Measurements from ENCODE around the gene BMP8B. TPM values are rescaled to one million over a fixed set of nuclear protein-coding genes. Genes with fewer than 3 reads are reported as not detected.
"Not testable (repeated sequence)": the region's sequence is repeated elsewhere in the genome, so short reads cannot be mapped to it uniquely, and the experiment has no call there.

Gene BMP8B
- total RNA-seq, 1 experiment from 2014 or later: not detected

DNA sequence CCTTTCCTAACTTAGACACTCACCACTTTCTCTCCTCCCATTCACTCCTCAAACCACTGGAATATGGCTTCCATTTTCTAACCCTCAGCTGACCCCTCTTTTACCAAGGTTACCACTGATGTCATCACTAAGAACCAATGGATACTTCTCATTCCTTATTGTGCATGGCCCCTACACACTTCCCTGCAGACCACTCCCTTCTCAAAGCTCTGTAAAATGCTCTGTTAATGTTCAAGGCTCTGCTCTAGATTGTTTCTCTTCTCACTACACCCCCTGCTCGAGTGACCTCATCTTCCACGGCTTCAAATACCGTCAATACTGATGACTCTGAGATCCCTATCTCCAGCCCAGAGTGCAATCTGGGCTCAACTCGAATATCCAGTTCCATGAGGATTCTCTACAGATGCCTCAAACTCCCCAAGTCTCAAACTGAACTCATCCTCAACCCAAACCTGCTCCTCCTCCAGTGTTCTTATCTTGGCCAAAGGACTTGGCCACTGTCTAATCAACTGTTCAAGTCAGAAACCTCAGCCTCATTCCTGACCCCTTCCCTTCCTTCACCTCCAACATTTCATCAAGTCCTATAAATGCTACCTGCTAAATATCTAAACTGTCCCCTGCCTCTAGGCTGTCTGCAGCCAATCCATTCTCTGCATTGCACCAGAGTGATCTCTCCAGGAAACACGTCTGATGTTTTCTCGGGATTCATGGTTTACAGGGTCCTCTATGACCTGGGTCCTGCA is 41.3 kb upstream of the BMP8B start:
- Histone ChIP-seq H3K4me2 (ENCODE audit: low read depth, low read length, poor library complexity, severe bottlenecking) (no peak overlapping the region), H3K27ac (ENCODE audit: low read length) (no peak overlapping the region)

DNA sequence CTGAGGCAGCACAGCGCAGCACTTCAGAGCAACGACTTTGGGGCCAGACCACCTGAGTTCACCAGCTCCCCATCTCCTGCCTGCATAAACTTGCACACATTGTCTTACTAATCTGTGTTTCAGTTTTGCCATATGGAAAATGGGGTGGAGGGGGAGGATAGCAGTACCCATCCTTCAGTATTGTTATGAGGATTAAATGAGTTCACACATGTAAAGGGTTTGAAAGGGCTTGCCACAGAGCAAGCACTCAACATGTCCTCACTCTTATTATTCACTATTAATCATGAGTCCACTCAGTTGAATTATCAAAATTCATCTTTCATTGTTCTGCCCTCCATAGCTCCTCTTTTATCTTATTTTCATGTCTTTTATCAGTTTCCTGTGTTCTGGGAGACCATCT is 40.1 kb upstream of the BMP8B start:
- no peak overlapping the region for H3K9ac ChIP-seq (ENCODE audit: low read length)

More for the DNA sequence above, 41.3 kb upstream of the BMP8B start:
- H3K9me3 ChIP-seq (ENCODE audit: low read length): no peaks in the 10 kb centered on the region
- no peaks in the 10 kb centered on the region for H4K20me1 ChIP-seq (ENCODE audit: insufficient read depth, low read depth, low read length)
- H3K79me2 ChIP-seq (ENCODE audit: low read length): no peaks in the 10 kb centered on the region
- no peaks in the 10 kb centered on the region for H3K36me3 ChIP-seq (ENCODE audit: insufficient read depth, low read length)
- no peak overlapping the region for H3K4me3 ChIP-seq (ENCODE audit: low read length)
- H3K9ac ChIP-seq (ENCODE audit: low read length): no peak overlapping the region
- H3K4me1 ChIP-seq (ENCODE audit: low read length): no peaks in the 10 kb centered on the region
- no peak for DNase-seq
- no peaks in the 10 kb centered on the region for H3K9me2 ChIP-seq (replicated peaks; ENCODE audit: insufficient read depth, low read length)
- H2AFZ ChIP-seq (ENCODE audit: low read length): no peak overlapping the region
- no peaks in the 10 kb centered on the region for H3K27me3 ChIP-seq (ENCODE audit: low read length)

DNA sequence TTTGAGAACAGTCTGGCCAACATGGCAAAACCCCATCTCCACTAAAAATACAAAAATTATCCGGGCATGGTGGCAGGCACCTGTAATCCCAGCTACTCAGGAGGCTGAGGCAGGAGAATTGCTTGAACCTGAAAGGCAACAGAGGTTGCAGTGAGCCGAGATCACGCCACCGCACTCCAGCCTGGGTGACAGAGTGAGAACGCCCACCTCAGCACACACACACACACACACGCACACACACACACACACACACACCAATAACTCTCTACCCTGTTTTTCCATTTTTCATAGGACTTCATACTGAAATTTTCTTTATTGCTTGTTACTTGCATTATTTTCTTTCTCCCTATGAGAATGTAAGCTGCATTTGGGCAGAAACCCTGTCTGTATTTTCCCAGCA is 39.6 kb upstream of the BMP8B start:
- not testable (repeated sequence) for H3K79me2 ChIP-seq (ENCODE audit: low read length); H3K4me1 ChIP-seq (ENCODE audit: low read length); H3K9me3 ChIP-seq (ENCODE audit: low read length); H2AFZ ChIP-seq (ENCODE audit: low read length); H3K36me3 ChIP-seq (ENCODE audit: insufficient read depth, low read length); H4K20me1 ChIP-seq (ENCODE audit: insufficient read depth, low read depth, low read length); H3K27ac ChIP-seq (ENCODE audit: low read length); H3K4me3 ChIP-seq (ENCODE audit: low read length); H3K4me2 ChIP-seq (ENCODE audit: low read depth, low read length, poor library complexity, severe bottlenecking); H3K9ac ChIP-seq (ENCODE audit: low read length); DNase-seq; H3K9me2 ChIP-seq (replicated peaks; ENCODE audit: insufficient read depth, low read length); H3K27me3 ChIP-seq (ENCODE audit: low read length)

More for the DNA sequence above, 40.1 kb upstream of the BMP8B start:
- H3K4me1 ChIP-seq (ENCODE audit: low read length): no peaks in the 10 kb centered on the region
- no peaks in the 10 kb centered on the region for H4K20me1 ChIP-seq (ENCODE audit: insufficient read depth, low read depth, low read length)
- H2AFZ ChIP-seq (ENCODE audit: low read length): no peak overlapping the region
- DNase-seq: no peak
- H3K36me3 ChIP-seq (ENCODE audit: insufficient read depth, low read length): no peaks in the 10 kb centered on the region
- H3K9me3 ChIP-seq (ENCODE audit: low read length): no peaks in the 10 kb centered on the region
- no peak overlapping the region for H3K27ac ChIP-seq (ENCODE audit: low read length)
- no peak overlapping the region for H3K4me3 ChIP-seq (ENCODE audit: low read length)
- H3K79me2 ChIP-seq (ENCODE audit: low read length): no peaks in the 10 kb centered on the region
- H3K9me2 ChIP-seq (replicated peaks; ENCODE audit: insufficient read depth, low read length): no peaks in the 10 kb centered on the region
- H3K27me3 ChIP-seq (ENCODE audit: low read length): no peaks in the 10 kb centered on the region
- H3K4me2 ChIP-seq (ENCODE audit: low read depth, low read length, poor library complexity, severe bottlenecking): no peak overlapping the region

DNA sequence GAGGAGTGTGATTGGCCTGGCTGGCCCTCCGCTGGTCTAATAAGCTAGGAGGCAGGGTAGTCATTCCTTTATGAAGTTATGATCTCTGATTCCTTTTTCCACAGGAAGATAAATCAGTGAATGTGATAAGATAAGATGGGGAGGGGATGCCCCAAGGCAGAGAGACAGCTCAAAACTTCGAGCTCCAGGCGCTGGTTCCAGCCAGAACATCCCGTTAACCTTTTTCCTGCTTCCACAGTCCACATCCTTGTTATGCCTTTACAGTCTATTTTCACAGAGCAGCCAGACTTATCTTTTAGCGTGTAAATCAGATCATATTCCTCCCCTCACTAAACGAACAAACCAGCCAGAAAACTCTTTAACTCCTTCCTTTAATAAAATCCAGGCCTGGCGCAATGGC is 38.5 kb upstream of the BMP8B start:
- Histone ChIP-seq H3K4me1 (ENCODE audit: low read length) (no peaks in the 10 kb centered on the region), H3K27me3 (ENCODE audit: low read length) (no peaks in the 10 kb centered on the region), H3K27ac (ENCODE audit: low read length) (no peak overlapping the region), H2AFZ (ENCODE audit: low read length) (no peak overlapping the region), H4K20me1 (ENCODE audit: insufficient read depth, low read depth, low read length) (no peaks in the 10 kb centered on the region), H3K4me2 (ENCODE audit: low read depth, low read length, poor library complexity, severe bottlenecking) (no peak overlapping the region), H3K36me3 (ENCODE audit: insufficient read depth, low read length) (no peaks in the 10 kb centered on the region), H3K9me3 (ENCODE audit: low read length) (no peaks in the 10 kb centered on the region), H3K79me2 (ENCODE audit: low read length) (no peaks in the 10 kb centered on the region), H3K9ac (ENCODE audit: low read length) (no peak overlapping the region), H3K4me3 (ENCODE audit: low read length) (no peak overlapping the region), H3K9me2 (replicated peaks; ENCODE audit: insufficient read depth, low read length) (no peaks in the 10 kb centered on the region)
- no peak for DNase-seq

DNA sequence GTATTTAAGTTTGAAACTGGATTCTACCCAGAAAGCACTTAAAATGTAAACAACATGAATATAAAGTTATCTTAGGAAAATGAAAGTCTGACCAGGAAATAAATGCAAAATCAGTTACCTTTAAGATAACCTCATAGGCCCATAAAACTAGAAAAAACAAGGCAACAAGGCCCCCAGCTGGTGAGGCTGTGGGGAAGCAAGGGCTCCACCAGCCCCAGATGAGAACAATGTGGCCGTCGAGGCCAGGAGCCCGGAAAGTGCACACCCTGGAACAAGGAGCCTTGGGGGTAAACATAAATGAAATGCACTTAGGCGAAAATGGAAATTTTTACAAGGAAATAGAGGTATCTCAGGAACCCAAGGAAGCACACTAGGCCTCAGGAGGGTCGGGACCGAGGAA is 37.9 kb upstream of the BMP8B start:
- H3K4me1 ChIP-seq (ENCODE audit: low read length): no peaks in the 10 kb centered on the region
- no peak overlapping the region for H3K4me2 ChIP-seq (ENCODE audit: low read depth, low read length, poor library complexity, severe bottlenecking)
- H3K9ac ChIP-seq (ENCODE audit: low read length): no peak overlapping the region
- H3K27ac ChIP-seq (ENCODE audit: low read length): no peak overlapping the region
- H2AFZ ChIP-seq (ENCODE audit: low read length): no peak overlapping the region
- H3K27me3 ChIP-seq (ENCODE audit: low read length): no peaks in the 10 kb centered on the region
- DNase-seq: no peak
- H3K9me3 ChIP-seq (ENCODE audit: low read length): no peaks in the 10 kb centered on the region
- H4K20me1 ChIP-seq (ENCODE audit: insufficient read depth, low read depth, low read length): no peaks in the 10 kb centered on the region
- no peaks in the 10 kb centered on the region for H3K9me2 ChIP-seq (replicated peaks; ENCODE audit: insufficient read depth, low read length)
- no peaks in the 10 kb centered on the region for H3K36me3 ChIP-seq (ENCODE audit: insufficient read depth, low read length)
- no peak overlapping the region for H3K4me3 ChIP-seq (ENCODE audit: low read length)
- no peaks in the 10 kb centered on the region for H3K79me2 ChIP-seq (ENCODE audit: low read length)

DNA sequence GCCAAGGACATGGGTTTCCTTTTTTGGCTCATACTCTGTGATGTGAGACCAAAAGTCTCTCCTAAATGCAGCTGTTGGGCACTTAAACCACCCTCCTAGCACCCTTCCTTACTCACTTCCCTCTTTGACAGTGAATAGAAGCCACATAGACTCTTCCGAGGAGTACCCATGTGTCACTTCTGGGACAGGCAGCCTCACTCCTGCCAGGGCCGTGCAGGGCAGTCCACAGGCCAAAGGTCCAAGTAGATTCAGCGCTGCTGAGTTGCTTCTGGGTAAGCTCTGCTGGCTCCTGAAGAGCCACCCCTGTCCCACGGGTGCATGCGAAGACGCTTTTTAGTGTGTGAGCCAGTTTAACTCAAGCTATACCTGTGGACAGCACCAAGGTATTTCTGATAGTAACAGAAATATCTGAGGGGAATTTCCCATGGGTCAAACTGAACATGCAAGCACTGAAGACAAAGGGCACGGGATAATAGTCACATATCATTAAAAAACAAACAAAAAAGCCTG is 36.8 kb upstream of the BMP8B start:
- DNase-seq: no peak
- Histone ChIP-seq H3K27ac (ENCODE audit: low read length) (no peak overlapping the region), H3K4me2 (ENCODE audit: low read depth, low read length, poor library complexity, severe bottlenecking) (no peak overlapping the region), H3K36me3 (ENCODE audit: insufficient read depth, low read length) (no peaks in the 10 kb centered on the region), H2AFZ (ENCODE audit: low read length) (no peak overlapping the region), H3K4me3 (ENCODE audit: low read length) (no peak overlapping the region), H3K9me2 (replicated peaks; ENCODE audit: insufficient read depth, low read length) (no peaks in the 10 kb centered on the region), H3K27me3 (ENCODE audit: low read length) (no peaks in the 10 kb centered on the region), H4K20me1 (ENCODE audit: insufficient read depth, low read depth, low read length) (no peaks in the 10 kb centered on the region), H3K4me1 (ENCODE audit: low read length) (no peaks in the 10 kb centered on the region), H3K9ac (ENCODE audit: low read length) (no peak overlapping the region), H3K9me3 (ENCODE audit: low read length) (no peaks in the 10 kb centered on the region), H3K79me2 (ENCODE audit: low read length) (no peaks in the 10 kb centered on the region)

DNA sequence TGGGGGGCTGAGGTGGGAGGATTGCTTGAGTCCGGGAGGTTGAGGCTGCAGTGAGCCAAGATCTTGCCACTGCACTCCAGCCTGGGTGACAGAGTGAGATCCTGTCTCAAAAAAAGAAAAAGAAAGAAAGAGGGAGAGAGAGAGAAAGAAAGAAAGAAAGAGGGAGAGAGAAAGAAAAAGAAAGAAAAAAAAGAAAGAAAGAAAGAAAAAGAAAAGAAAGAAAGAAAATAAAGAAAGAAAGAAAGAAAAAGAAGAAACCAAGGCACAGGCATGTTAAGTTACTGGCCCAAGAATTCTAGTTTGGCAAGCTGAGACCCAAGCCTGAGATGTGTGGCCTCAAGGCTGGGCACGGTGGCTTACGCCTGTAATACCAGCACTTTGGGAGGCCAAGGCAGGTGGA is 34.8 kb upstream of the BMP8B start:
- H3K27me3 ChIP-seq (ENCODE audit: low read length); H2AFZ ChIP-seq (ENCODE audit: low read length); H4K20me1 ChIP-seq (ENCODE audit: insufficient read depth, low read depth, low read length); H3K4me1 ChIP-seq (ENCODE audit: low read length); H3K9me3 ChIP-seq (ENCODE audit: low read length); H3K4me2 ChIP-seq (ENCODE audit: low read depth, low read length, poor library complexity, severe bottlenecking); H3K4me3 ChIP-seq (ENCODE audit: low read length); H3K9ac ChIP-seq (ENCODE audit: low read length); H3K36me3 ChIP-seq (ENCODE audit: insufficient read depth, low read length); H3K79me2 ChIP-seq (ENCODE audit: low read length); H3K9me2 ChIP-seq (replicated peaks; ENCODE audit: insufficient read depth, low read length); H3K27ac ChIP-seq (ENCODE audit: low read length); DNase-seq: not testable (repeated sequence)

DNA sequence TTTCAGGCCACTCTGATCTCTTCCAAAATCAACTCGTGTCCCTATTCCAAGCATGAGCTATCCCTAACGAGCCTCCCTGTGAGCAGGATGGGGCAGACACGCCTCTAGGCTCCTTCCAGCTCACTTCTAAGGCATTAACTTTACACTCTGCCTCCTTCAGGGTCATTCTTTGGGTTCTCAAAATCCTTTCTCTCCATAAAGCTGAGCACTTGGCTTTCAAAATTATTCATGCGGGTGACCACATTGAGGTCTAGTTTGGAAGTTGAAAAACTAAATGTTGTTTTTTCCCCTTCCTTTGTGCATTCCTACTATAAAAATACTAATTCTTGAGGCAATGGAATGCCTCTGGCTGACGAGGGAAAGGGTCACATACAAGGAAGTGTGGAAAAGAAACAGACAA is 33.5 kb upstream of the BMP8B start:
- Histone ChIP-seq H3K9ac (ENCODE audit: low read length) (no peak overlapping the region), H3K27ac (ENCODE audit: low read length) (no peak overlapping the region), H4K20me1 (ENCODE audit: insufficient read depth, low read depth, low read length) (no peaks in the 10 kb centered on the region), H3K79me2 (ENCODE audit: low read length) (no peaks in the 10 kb centered on the region), H3K4me1 (ENCODE audit: low read length) (peaks cover 7% of the 10 kb centered on the region), H3K9me2 (replicated peaks; ENCODE audit: insufficient read depth, low read length) (no peaks in the 10 kb centered on the region), H3K4me2 (ENCODE audit: low read depth, low read length, poor library complexity, severe bottlenecking) (no peak overlapping the region), H3K27me3 (ENCODE audit: low read length) (no peaks in the 10 kb centered on the region), H3K4me3 (ENCODE audit: low read length) (no peak overlapping the region), H3K9me3 (ENCODE audit: low read length) (no peaks in the 10 kb centered on the region), H2AFZ (ENCODE audit: low read length) (no peak overlapping the region), H3K36me3 (ENCODE audit: insufficient read depth, low read length) (no peaks in the 10 kb centered on the region)
- no peak for DNase-seq
